Testis (tissue), 2 donors: ENCODE measurements around the gene GPR63.

ENCODE experiments used
- CTCF ChIP-seq, 3 experiments: fragments of 450-650 bp in 2 of 3; fragments of 200-600 bp in 1 of 3; sonication (generic) in 1 of 3; IDR thresholded peaks; one replicate each; pipeline ENCODE4 v1.5.1; 2016 to 2019; ENCODE audit warnings: antibody characterized with exemption in 3 of 3, mild to moderate bottlenecking in 2 of 3, moderate library complexity in 1 of 3
- POLR2A ChIP-seq: fragments of 450-650 bp; IDR thresholded peaks from one replicate; pipeline ENCODE4 v1.6.1; 2017; ENCODE audit warnings: antibody characterized with exemption, mild to moderate bottlenecking, moderate library complexity

- TF ChIP-seq CTCF (IDR thresholded peaks at IDR 0.05) (no peak), POLR2A (no peak)
Measured at GRCh38 chr6:96781557-96781956, 55.7 kb downstream of the GPR63 start.
